ENCODE results near the gene LTO1. TPM values are rescaled to one million over a fixed set of nuclear protein-coding genes. Genes with fewer than 3 reads are reported as not detected.

LTO1 gene
- total and polyA plus RNA-seq, 2 of the 13 experiments (the other 11 are each of a cell fraction or from before 2014, with no cell fraction given) = 11.8 to 15.0 TPM

GRCh38 chr11:69637198-69637940, 37.8 kb downstream of the LTO1 start (continued):
- no peak for TF ChIP-seq ZNF792 (CRISPR knock-in tag; IDR thresholded peaks at IDR 0.05)
- no peak for TF ChIP-seq BHLHE40 (IDR thresholded peaks at IDR 0.05; ENCODE audit: low read length)

GRCh38 chr11:69636512-69637197, 38.5 kb downstream of the LTO1 start:
- H3K36me3 ChIP-seq (replicated peaks in 1 of 2; ENCODE audit: control insufficient read depth in 1 of 2, insufficient read depth in 2 of 2, low read length in 2 of 2) = no peaks in the 10 kb centered on the region
- DNase-seq (ENCODE audit: low spot score) (no peak), FAIRE-seq (no peak), ATAC-seq (no peak)
- intact Hi-C loops (cut with micrococcal nuclease; ENCODE audit: unreplicated experiment) (loop anchor here (5.0 kb wide), 1 partner anchor 59 kb away; no protein-coding TSS in a partner anchor), in situ Hi-C loops (cut with HindIII; ENCODE audit: extremely low pct_ligation_motif_present, low pct_unique_long_range_greater_than_20kb) (loop anchor here (25.0 kb wide), 1 partner anchor 199 kb away; no protein-coding TSS in a partner anchor)
- ChIA-PET CTCF (ENCODE audit: low intra/inter-chr PET ratio, low total read pairs) (no interaction called here), POLR2A (no interaction called here)
- H3K4me2 ChIP-seq (ENCODE audit: low read depth, low read length) = no peak overlapping the region
- H3K79me2 ChIP-seq (ENCODE audit: insufficient read depth, low read length) = peaks cover 6% of the 10 kb centered on the region
- WGBS (ENCODE audit: low lambda C conversion rate) = 90% methylated on average over 56 of the region's 63 CpGs
- H3K27ac ChIP-seq (ENCODE audit: extremely low read length, insufficient read depth, low read length) = no peak overlapping the region
- H3K9ac ChIP-seq (ENCODE audit: insufficient read depth, low read depth, low read length) = no peak overlapping the region
- TF ChIP-seq HNRNPLL (IDR thresholded peaks at IDR 0.05; ENCODE audit: low read depth, low read length, poor library complexity, severe bottlenecking) (no peak), ZNF468 (CRISPR knock-in tag; IDR thresholded peaks at IDR 0.05) (no peak), NFAT5 (CRISPR knock-in tag; IDR thresholded peaks at IDR 0.05) (no peak), ZNF543 (CRISPR knock-in tag; IDR thresholded peaks at IDR 0.05) (no peak)
- no peak overlapping the region for H3K4me3 ChIP-seq (replicated peaks in 1 of 3; ENCODE audit: insufficient read depth in 1 of 3, low read depth in 2 of 3, low read length in 3 of 3)
- H3K4me1 ChIP-seq (ENCODE audit: insufficient read depth, low read length) = peaks cover 10% of the 10 kb centered on the region
- H4K20me1 ChIP-seq (ENCODE audit: insufficient read depth, low read length) = 0 out of 2 replicates have a peak, but pooled peaks cover 3% of the 10 kb centered on the region
- H2AFZ ChIP-seq (ENCODE audit: low read length) = no peak overlapping the region
- BruUV-seq (replicated peaks) = no TSS peak
- H3K9me3 ChIP-seq (ENCODE audit: low read length) = no peaks in the 10 kb centered on the region
- peaks cover 0 to 17% of the 10 kb centered on the region in 2 experiments; a peak in 3 of 5 replicates for H3K27me3 ChIP-seq (ENCODE audit: control insufficient read depth in 1 of 2, insufficient read depth in 2 of 2, low read length in 2 of 2)

Measured in HepG2 (cell line).